Thoracic aorta (tissue), 2 donors: Measurements from ENCODE around the gene UNC80. TPM values are rescaled to one million over a fixed set of nuclear protein-coding genes. Genes with fewer than 3 reads are reported as not detected.
A peak's percentile ranks its signal among the peaks of the same experiment; 100 is the strongest.

Source experiments
- ATAC-seq: fragments of 150-250 bp; one replicate; pipeline ENCODE4 v1.8.0; 2017; ENCODE audit warnings: low read depth; ENCODE audit not compliant: insufficient number of reproducible peaks, low FRiP score
- DNase-seq: peaks from one replicate; pipeline ENCODE4 v3.0.0-alpha.2; 2020; ENCODE audit warnings: low spot score
- H3K27ac ChIP-seq, 2 donors: fragments of 200-600 bp; sonication (generic); 1 replicate in 1 of 2; 2 replicates in 1 of 2; pipeline ENCODE4 v1.5.1; 2016; ENCODE audit warnings: mild to moderate bottlenecking in 2 of 2, moderate library complexity in 2 of 2
- H3K27me3 ChIP-seq: fragments of 200-600 bp; sonication (generic); replicated peaks from 2 replicates; pipeline ENCODE4 v1.6.0; 2016; ENCODE audit warnings: mild to moderate bottlenecking; ENCODE audit not compliant: insufficient read depth
- H3K36me3 ChIP-seq: fragments of 200-600 bp; sonication (generic); one replicate; pipeline ENCODE4 v1.5.1; 2016
- H3K4me1 ChIP-seq, 2 donors: fragments of 200-600 bp; sonication (generic); 1 replicate in 1 of 2; 2 replicates in 1 of 2; pipeline versions ENCODE4 v1.5.1 to v1.6.0; 2016; ENCODE audit warnings: low read depth in 2 of 2, mild to moderate bottlenecking in 1 of 2; ENCODE audit not compliant: control insufficient read depth in 1 of 2
- H3K4me3 ChIP-seq: fragments of 200-600 bp; sonication (generic); 2 replicates; pipeline ENCODE4 v1.5.1; 2016; ENCODE audit warnings: mild to moderate bottlenecking
- H3K9me3 ChIP-seq: fragments of 200-600 bp; sonication (generic); 2 replicates; pipeline ENCODE4 v1.5.1; 2016
- CTCF ChIP-seq: fragments of 200-600 bp; sonication (generic); IDR thresholded peaks from one replicate; pipeline ENCODE4 v1.5.1; 2019; ENCODE audit warnings: antibody characterized with exemption
- total RNA-seq, 2 donors: library from RNA; depleted of rRNA; stranded (reverse); fragments of >200 nt; gene quantifications; one replicate each; pipeline versions ENCODE4 v1.1.0 to v1.2.3, GENCODE V29; 2016

Gene UNC80
- not detected for total RNA-seq

GRCh38 chr2:209771474-209772289, at the start of gene UNC80:
TSS of gene UNC80 (plus strand) at chr2:209771832. CDS start at chr2:209772073, 241 bp downstream.
- no peak for ATAC-seq
- no peak within 1 kb of the TSS for H3K27ac ChIP-seq
- H3K4me3 ChIP-seq = peak within 1 kb of the TSS; percentile 39
- TF ChIP-seq CTCF = no peak
- no peak for DNase-seq
- H3K9me3 ChIP-seq = no peaks in the 10 kb centered on the region
- H3K4me1 ChIP-seq = peaks cover 0 to 4% of the 10 kb centered on the region in 2 donors
- no peaks in the 10 kb centered on the region for H3K36me3 ChIP-seq
- H3K27me3 ChIP-seq = peaks cover 7% of the 10 kb centered on the region

GRCh38 chr2:209726311-209726710, 45.3 kb upstream of the UNC80 start:
- no peak overlapping the region for H3K27ac ChIP-seq
- H3K36me3 ChIP-seq = no peaks in the 10 kb centered on the region
- no peak overlapping the region for H3K4me3 ChIP-seq
- no peak for ATAC-seq
- no peaks in the 10 kb centered on the region for H3K4me1 ChIP-seq
- DNase-seq = no peak
- H3K27me3 ChIP-seq = no peaks in the 10 kb centered on the region
- no peak for TF ChIP-seq CTCF
- H3K9me3 ChIP-seq = no peaks in the 10 kb centered on the region

- DNase-seq (no peak), ATAC-seq (no peak)
- Histone ChIP-seq H3K27me3 (no peaks in the 10 kb centered on the region), H3K27ac (no peak overlapping the region), H3K36me3 (no peaks in the 10 kb centered on the region), H3K9me3 (no peaks in the 10 kb centered on the region), H3K4me1 (no peaks in the 10 kb centered on the region), H3K4me3 (no peak overlapping the region)
- TF ChIP-seq CTCF = no peak
These were observed 44.6 kb upstream of the UNC80 start for GRCh38 chr2:209727077-209727476.

GRCh38 chr2:209734805-209735204, 36.8 kb upstream of the UNC80 start:
- no peaks in the 10 kb centered on the region for H3K36me3 ChIP-seq
- no peak overlapping the region for H3K4me3 ChIP-seq
- DNase-seq (no peak), ATAC-seq (no peak)
- no peak overlapping the region for H3K27ac ChIP-seq
- H3K27me3 ChIP-seq = no peaks in the 10 kb centered on the region
- no peak for TF ChIP-seq CTCF
- no peaks in the 10 kb centered on the region for H3K9me3 ChIP-seq
- no peaks in the 10 kb centered on the region for H3K4me1 ChIP-seq

- DNase-seq (no peak), ATAC-seq (no peak)
- H3K27ac ChIP-seq = no peak overlapping the region
- H3K27me3 ChIP-seq = no peaks in the 10 kb centered on the region
- TF ChIP-seq CTCF = no peak
- H3K4me1 ChIP-seq = no peaks in the 10 kb centered on the region
- no peaks in the 10 kb centered on the region for H3K36me3 ChIP-seq
- no peaks in the 10 kb centered on the region for H3K9me3 ChIP-seq
- no peak overlapping the region for H3K4me3 ChIP-seq
These were observed 29.7 kb upstream of the UNC80 start for GRCh38 chr2:209741953-209742352.
